ENCODE data around the gene GIMAP1.

The GIMAP1 gene

DNA sequence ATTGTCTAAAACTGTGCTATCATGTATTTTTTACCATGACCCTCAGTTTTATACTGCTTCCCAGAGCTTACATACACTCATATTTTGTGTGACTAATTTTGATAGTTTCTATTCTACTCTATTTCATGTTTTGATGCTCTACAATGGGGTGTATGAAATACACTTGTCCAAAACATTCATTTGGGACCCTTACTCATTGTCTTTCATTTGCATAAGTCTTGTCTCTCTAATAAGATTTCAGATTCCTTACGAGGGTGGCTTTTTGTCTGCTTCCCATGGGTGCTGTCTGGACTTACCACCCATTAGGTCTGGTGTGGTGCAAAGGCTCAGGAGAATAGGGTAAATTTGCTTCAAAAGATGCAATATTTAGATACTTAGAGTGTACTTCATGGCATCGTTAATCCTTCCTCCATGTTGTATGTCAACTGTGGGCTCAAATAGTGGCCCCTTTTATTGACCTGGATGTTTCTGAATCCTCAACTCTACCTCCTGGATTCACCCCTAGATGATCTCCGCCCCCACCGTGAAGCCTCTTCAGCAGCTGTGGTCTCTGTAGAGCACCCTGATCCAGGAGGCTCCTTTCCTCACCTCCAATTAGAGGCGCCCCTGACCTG, 17.2 kb downstream of the GIMAP1 start:
- H3K4me3 ChIP-seq (ENCODE audit: low read length), result no peak overlapping the region
- no peak for DNase-seq (ENCODE audit: low read depth)
- TF ChIP-seq CTCF (conservative IDR thresholded peaks at IDR 0.05; ENCODE audit: low read depth, low read length), result no peak

GRCh38 chr7:150734254-150734653, 17.8 kb downstream of the GIMAP1 start:
- no peak for TF ChIP-seq CTCF (conservative IDR thresholded peaks at IDR 0.05; ENCODE audit: low read depth, low read length)
- no peak for DNase-seq (ENCODE audit: low read depth)
- no peak overlapping the region for H3K4me3 ChIP-seq (ENCODE audit: low read length)

GRCh38 chr7:150735596-150736358, 19.4 kb downstream of the GIMAP1 start:
- no peak for TF ChIP-seq CTCF (conservative IDR thresholded peaks at IDR 0.05; ENCODE audit: low read depth, low read length)
- no peak overlapping the region for H3K4me3 ChIP-seq (ENCODE audit: low read length)
- no peak for DNase-seq (ENCODE audit: low read depth)

DNA sequence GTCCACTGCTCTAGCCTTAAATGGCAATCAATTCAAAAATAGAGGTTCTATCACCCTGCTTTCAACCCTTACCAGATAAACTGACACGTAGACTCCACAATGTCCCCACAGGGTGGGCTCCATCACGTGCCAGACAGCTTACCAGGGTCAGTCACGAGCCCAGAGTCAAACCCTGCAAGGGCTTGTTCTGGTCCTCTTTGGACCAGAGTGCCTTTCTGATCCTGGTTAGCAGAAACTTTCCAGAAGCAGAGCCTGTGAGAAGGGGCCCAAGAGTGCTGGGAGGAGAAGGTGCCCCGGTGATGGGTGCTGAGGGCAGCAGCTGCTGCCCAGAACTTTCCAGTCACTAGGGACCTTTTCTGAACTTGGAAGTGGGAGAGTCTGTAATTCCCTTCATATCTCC, 20.5 kb downstream of the GIMAP1 start:
- TF ChIP-seq CTCF (conservative IDR thresholded peaks at IDR 0.05; ENCODE audit: low read depth, low read length), result no peak
- H3K4me3 ChIP-seq (ENCODE audit: low read length), result no peak overlapping the region
- no peak for DNase-seq (ENCODE audit: low read depth)

GRCh38 chr7:150737265-150738055, 21.0 kb downstream of the GIMAP1 start, which contains the start of gene GIMAP5:
TSS of gene GIMAP5 (plus strand) at chr7:150737418. CDS start at chr7:150740885, 3,467 bp downstream.
- H3K4me3 ChIP-seq (ENCODE audit: low read length), result no peak within 1 kb of the TSS
- DNase-seq (ENCODE audit: low read depth), result no peak
- TF ChIP-seq CTCF (conservative IDR thresholded peaks at IDR 0.05; ENCODE audit: low read depth, low read length), result no peak

- H3K4me3 ChIP-seq (ENCODE audit: low read length), result no peak overlapping the region
- DNase-seq (ENCODE audit: low read depth), result no peak
- TF ChIP-seq CTCF (conservative IDR thresholded peaks at IDR 0.05; ENCODE audit: low read depth, low read length), result no peak
Measured at GRCh38 chr7:150738092-150738491, 21.7 kb downstream of the GIMAP1 start.

All from retinal pigment epithelial cell (primary cell).